D341Med (cell line): ENCODE results near the gene HDAC9.

Source experiments
- DNase-seq: peaks from one replicate; pipeline ENCODE4 v3.0.0; 2012; ENCODE audit warnings: low spot score

The HDAC9 gene

DNA sequence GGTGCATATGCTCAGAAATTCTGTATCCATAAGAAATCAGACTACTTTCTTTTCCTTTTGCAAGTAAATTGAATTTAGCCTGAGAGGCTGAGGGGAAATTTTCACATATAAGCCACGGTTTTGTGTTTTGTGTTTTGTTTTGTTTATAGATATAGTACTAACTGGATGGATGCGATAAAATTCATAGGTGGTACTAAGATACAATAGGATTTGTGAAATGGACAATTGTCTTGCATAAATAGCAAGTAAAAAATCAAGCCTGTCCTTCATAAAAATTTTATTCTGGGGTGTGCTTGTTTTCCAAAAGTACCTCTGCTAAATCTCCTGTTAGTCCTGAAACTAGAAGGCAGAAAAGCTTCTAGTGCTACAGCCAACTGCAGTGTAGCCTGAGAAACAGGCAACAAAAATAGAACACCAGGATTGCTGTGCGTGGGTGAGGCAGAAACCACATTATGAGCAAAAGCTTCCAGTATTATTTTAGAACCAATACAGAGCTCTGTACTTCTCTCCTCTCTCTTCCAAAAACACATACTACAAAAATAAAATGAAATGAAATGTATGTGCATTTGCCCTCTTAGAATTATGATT is 634 bp upstream of the HDAC9 start:
- no peak for DNase-seq

DNA sequence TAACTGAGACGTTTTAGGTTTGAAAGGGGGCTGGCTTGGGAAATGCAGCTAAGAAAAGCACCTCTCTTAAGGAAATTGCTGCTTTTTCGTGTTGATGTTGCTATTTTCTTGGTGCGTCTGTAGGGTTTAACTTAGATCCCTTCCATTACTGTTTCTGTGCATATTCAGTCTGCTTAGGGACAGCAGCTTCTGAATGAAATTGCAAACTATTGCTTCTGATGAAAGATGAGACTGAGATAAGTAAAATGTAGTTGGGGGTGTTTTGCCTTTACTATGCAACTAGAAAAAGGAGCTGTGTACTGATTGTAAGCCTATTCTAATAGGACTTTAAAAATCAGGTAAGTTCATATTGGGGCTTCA is 772 bp downstream of the HDAC9 start:
- DNase-seq: no peak

DNA sequence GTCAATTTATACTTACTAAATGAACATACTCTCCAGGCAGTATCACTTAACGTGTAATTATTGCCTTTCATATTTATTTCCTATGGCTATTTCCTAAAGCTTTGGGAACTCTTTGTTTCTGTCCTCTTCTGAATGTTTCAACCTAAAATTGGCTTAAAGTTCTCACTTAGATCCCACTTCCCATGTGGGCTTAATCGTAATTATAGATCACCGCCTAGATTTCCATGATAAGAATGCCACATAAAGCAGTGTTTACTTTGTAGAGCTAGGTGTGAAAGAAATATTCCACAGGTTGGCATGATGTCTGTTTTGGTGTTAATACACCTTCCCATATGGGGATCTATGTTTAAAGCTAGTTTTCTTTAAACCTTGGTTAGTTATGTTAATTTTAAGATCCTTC is 1.5 kb downstream of the HDAC9 start:
- DNase-seq: no peak

DNA sequence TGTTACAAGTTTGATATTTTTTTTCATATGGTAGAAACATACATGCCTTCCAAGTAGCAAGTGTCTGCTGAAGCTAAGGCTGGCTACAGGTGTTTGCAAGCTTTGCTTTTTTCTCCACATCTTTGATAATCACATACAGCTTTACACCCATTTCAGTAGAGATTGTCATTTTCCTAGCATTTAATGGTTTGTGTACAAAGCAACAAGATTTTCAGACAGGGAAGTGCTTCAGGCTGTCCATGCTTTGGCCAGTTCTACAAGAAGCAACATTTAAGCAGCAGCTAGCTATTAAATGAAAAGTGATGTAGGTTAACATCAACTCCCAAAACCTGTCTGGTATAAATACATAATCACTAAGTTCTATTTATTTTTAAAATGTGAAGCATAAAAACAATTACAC is 2.3 kb downstream of the HDAC9 start:
- DNase-seq: no peak

DNA sequence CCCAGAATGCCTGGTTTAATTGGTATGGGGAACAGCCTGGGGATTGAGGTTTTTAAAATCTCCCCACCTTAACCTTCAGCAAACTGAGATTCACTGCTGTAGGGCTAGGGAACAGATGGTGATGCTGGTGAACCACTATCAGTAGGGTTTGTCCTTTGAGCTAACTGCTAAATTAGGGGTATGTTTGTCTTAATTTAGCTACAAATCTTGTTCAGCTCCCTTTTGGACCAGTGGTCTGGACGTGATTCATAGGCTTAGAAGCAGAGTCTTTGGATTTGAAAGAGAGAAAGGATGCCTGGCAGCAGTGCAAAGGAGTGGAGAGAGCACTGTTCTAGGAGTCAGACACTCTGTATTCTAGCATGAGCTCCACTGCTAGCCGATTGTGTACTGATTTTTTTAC is 2.8 kb downstream of the HDAC9 start:
- no peak for DNase-seq

DNA sequence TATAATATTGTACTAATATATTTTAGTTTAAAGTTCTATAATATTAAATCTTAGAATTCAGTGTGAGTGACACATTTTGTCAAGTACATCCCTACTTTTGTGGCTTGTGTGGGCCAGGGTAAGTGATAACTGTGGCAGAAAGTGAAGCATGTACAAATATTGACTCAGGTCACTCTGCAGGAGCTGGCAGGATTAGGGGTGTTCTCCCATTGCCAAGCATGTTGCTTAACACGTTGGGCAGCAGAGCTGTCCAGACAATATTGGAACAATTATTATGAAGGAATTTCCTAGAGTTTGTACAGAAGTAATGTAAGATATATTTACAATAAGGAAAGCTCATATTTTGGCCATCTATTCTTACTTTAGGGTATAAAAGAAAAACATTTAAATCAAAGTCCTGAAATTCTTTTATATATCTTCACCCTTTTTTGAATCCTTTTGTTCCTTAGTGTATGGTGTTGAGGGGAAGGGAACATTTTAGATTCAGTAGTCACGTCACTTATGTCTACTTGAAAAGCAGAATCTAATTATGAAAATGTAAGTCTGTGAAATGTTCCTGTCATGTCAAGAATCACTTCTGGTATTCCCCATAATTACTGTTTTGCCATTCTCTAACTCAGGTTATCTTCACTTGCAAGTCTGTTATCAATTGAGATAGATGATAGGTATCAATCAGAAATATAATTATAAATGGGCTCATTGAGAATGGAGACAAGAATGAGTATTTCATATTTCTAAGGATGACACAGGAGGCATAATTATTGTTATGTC is 4.0 kb downstream of the HDAC9 start:
- no peak for DNase-seq

DNA sequence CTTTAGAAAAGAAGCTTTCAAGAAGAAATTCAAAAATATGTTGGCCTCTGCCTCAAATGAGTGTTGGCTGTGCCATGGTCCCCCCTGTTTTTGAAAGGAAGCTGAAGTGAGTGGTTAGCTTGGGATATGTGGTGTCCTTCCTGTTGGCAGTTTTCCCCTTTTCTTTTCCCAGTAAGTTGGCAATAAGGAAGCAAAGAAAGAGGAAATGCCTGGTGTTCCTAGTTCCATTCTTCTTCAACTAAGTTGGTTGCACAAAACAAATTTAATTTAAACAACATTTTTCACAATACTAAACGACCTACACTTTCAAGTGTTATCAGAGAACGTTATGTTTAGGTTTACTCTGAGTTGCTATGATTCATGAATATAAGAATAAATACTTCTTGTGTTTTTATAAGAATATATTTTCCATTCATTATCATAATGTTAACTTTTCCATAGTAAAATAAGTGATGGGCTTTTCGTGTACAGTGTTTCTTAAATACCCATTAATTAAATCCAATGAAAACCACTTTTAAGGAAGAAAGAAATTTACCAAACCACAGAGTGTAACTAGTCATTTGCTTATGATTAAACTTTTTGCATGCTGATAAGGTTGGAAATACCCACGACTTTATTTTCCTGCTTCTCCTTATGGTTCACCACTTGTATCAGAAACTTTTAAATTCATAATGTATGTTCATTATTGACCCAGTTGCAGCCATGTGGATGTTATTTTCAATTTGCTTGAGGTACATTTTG is 7.7 kb downstream of the HDAC9 start:
- DNase-seq: no peak

DNA sequence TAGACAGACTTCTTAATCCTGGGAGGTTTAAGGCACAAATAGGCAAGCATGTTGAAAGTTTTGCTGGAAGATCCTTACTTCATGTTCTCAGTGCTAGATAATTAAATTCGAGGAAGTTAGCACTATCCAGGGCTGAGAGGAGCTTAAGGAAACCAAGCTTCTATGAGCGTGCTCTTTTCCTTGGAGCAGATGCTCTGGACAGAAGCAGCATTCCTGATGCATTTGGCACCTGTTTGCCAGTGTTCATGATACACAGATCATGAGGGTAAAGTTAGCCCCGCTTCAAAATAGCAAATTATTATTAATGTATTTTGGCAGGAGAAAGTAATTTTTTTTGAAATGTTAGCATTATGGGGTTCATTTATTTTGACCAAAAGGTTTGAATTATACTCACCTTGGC is 9.4 kb downstream of the HDAC9 start:
- DNase-seq: no peak

DNA sequence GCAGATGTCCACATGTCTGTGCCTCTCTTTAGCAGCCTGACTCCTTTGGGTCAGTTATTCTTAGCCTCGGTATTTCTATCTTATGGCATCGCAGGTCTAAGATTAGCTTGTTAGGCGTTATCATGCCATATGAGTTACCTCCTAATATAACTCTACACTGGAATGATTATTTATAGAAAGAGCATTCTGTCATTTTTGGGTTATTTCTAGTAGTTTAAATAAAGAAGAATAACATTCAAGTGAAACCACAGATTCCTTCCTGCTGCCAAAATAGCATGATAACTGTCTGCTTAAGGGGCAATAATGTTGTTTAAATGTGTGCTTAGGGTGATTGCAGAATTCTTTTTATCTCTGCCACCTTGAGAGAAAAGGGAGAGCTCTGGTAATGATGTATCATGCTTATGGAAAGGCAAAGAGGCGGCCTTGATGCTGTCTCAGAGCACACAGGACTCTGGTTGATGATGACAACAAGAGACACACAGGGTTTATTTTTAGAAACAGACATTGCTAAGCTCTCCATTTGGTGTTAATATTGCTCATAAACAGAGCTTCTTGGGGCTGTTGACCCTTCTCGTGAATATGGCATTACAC is 10.4 kb downstream of the HDAC9 start:
- DNase-seq: no peak

DNA sequence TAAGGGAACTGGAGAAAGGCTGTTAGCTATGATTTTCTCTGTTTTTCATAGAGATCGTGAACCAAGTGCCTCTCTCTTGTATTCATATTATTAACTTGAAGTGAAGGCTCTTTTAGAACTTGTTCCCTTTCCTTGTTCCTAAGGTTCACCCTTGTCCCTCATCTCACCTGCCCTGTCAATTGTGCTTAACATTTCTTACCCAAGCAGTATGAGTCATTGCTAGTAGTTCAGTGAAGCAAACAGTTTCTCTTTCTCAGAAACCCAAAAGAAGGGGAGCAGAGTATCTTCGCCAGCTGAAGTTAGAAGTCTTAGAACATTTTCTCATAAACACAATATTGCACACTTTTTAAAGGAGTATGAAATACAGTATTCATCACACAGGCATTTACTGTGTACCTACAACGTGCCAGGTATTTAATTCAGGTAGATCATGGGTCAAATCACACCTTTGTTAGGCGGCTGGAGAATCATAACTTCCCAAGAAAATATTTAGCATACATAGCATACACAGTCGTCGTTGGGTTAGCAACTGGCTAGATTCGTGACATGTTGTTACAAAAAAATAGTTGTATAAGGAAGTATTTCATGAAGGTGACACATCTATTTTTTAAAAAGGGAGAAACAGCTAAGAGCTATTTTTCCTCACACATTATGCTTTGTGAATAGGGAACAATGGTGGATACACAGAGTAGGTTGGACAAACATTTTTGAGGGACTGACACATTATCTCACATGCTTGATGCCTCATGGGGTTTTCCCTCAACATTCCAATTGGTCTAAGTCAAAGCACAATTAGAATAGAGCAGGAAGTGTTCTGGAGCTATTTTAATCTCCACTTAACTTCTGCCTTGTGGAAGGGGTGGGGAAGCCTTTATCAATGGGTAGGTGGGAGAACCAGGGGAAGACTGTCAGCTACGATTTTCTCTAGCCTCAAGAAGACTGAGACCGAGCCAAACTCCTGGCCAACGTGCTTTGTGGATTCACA is 13.2 kb downstream of the HDAC9 start:
- no peak for DNase-seq

DNA sequence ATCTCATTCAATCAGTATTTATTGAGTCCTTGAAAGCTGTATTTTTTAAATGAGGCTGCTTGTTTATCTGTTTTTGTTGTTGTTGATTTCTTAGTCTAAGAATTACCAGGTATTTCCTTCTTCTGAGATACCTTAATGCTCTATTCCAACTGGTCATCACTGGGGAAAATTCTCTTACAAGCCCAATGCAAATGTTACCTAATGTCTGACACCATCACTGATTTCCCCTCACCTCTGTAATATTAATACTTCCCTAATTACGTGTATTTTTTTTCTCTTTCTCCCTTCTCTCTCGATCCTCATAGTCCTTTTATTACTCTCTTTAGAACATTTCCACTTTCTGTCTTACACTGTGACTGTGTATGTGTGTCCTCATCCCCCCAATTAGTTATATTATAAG is 13.9 kb downstream of the HDAC9 start:
- DNase-seq: no peak

DNA sequence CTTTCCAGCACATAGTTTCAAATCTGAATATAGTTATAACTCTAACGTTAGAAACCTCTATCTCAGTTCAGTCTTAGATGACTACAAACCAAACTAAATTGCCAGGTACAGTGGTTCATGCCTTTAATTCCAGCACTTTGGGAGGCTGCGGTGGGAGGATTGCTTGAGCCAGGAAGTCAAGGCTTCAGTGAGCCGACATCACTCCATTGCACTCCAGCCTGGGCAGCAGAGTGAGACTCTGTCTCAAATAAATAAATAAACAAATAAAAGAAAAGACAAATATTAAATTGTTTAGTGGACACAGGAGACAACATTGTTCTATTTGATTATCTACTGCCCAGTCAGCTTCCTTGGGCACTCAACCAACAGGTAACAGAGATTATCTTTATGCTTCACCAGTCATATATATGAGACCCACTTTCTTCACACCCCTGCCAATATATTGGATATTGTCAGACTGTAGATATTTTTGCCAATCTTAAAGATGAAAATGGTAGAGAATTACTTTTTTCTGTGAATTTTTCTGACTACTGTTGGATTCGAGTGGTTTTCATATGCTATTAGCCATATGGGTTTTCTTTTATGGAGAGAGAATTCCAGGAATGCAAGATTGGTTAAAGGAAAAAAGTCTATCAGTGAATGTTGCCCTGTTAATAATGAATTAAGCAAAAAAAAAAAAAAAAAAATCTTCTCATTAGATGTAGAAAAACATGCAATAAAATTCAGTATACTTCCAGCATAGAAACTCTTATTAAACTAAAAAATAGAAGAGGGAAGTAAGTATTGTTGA is 16.0 kb downstream of the HDAC9 start:
- DNase-seq: no peak

DNA sequence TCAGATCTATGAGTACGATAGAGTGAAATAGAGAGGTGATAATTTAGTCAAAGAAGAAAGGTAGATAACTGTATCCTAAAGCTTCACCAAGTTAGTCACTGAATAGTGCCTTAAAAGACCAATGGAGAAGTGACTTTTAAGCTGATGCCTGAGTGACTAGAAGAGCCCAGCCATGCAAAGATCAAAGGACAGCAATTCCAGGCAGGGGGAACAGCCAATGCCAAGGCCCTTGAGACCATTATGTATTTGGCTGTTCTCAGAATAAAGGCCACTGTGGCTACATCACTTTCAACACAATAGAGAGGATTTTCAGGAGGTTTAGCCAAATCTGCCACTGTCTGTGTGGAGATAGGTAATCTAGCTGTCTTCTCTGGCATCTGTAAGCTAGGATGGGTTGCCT is 17.8 kb downstream of the HDAC9 start:
- DNase-seq: no peak

DNA sequence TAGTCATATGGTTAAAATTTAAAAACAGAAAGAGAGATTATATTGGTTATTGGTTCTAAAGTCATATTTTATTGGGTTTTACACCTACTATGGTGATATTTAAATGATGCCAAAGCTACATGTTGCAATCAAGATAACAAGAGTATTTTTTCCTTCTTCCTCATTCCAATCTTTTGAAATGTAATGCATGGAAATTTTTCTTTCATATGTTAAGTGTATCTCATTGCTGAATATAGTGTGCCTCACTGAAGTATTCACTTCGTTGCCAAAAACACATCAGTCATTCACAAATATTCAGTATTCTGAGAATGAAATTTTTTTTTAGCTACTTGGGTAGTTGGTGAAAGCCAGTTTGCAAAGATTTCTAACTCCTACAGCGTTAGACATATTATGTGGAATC is 19.5 kb downstream of the HDAC9 start:
- no peak for DNase-seq

DNA sequence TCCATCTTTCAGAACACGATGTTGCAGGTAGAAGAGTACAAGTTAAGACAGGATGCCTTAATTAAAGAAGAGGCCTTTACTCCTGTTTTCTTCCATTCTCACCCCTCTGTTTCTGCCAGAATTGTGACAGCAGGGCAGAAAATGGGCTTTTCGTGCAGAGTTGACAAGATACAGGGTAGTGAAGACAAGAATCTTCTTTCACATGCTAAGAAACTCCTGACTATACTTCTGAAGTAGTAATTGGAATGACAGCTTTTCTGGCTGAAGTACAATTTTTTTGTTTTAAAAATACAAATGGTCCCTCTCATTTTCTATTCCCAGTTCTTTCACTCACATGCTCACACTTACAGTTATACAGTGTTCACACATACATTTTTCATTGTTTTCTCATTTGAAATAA is 22.1 kb downstream of the HDAC9 start:
- no peak for DNase-seq

DNA sequence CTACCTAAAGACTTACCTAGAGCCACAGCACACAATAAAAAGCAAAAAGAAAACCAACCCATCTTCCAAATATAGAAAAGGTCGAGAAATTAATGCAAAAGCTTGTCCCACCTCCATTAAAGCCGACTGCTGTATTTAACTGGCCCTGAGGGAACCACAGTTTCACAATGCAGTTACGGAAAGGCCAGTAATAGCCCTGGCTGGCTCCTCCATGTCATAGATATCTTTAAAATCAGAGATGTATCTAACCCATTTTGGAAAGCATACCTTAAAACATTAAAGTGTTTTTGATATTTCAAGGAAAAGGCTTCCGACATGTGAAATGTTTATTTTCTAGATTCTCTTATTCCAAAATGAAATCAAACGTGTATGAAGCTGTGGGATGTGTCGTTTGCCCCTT is 23.0 kb downstream of the HDAC9 start:
- DNase-seq: no peak

DNA sequence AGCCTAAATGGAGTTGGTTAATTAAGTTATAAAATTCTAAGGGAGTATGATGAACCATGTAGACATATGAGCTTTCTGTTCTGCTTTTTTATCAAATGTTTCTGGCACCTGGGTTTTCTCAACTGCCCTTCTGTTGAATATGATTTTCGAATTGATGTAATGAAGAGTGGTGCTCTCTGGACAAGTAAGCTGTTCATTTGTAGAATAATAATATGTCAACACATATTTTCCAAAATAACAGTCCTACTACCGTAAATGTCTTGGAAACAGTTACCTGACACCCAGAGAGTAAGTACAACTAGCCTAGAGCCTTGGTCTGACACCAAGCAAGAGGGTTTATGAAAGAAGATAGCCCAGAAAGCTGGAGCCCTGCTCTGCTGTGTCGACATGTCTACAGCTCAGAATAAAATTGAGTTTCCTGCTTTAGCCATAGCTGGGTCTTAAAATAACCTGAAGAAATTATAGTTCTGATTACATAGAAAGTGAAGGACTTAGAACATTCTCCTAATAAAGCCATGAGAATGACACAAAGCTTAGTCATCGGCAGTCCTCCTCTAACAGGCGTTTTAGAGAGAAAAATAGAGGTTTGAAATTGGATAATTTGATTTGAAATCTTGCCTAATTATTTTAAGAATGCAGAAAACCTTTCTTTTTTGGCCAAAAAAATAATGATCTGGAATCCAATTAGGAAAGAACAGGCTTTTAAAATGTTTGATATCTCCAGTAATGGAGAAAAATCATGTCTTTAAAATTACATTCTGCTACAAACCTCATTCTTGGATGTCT is 25.1 kb downstream of the HDAC9 start:
- no peak for DNase-seq

DNA sequence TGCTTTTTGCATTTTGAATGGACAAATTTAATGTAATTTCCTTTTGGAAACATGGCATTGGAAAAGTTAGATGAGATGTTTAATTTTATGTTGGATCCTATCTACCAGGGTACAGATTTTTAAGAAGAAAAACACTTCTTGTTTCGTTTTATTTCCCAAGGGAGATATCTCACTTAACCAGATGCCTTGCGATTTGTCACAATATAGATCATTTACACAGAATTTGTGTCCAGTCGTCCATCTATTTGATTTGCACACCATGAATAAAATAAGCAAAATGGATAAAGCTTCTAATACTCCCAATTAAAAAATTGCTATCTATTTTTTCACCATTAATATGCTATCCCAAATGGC is 25.7 kb downstream of the HDAC9 start:
- no peak for DNase-seq

DNA sequence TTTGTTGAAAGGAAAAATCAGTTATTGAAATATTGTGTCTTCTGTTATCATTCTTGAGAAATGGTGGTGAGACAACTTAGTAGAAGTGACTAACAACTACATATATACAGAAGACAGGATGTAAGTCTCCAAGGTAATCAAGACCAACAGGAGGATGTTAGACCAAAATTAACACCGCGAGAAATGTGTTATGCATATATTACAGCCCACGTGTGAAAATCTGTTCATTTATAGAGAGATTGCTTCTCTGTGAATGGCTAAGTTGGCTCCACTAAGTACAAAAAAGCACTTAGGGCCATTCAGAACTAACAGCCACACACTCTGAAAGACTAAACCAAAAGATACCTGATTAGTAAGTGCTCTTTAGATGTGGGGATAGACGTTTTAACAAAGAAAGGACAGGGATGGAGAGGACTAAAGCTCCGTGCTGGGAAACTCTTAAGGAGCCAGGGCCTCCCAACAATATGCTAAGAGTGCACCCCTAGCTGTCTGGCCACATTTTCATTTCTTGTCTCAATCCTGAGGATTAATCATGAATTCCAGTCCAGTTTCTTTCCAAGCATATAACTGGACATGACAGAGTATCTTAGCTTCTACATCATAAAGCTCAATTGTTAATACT is 26.5 kb downstream of the HDAC9 start:
- DNase-seq: no peak

DNA sequence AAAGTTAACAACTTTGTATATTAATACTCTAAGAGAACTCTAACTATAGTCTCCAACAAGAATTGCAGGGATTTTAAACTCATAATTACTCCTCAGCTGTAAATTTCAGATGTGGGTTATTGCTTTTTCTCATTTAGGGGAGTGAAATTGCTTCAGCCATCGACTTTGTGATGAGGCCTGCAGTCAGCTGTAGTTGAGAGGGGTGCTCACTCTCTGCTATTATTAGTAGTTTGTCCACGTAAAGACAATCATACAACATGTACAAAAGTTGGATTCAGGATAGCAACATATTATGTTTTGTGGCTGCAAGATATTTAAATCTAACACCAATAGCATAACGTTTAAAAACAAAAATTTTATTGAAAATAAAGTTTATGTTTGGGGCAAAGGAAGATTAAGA is 28.7 kb downstream of the HDAC9 start:
- DNase-seq: no peak
